ENCODE data around the gene GTF3C4.

DNA sequence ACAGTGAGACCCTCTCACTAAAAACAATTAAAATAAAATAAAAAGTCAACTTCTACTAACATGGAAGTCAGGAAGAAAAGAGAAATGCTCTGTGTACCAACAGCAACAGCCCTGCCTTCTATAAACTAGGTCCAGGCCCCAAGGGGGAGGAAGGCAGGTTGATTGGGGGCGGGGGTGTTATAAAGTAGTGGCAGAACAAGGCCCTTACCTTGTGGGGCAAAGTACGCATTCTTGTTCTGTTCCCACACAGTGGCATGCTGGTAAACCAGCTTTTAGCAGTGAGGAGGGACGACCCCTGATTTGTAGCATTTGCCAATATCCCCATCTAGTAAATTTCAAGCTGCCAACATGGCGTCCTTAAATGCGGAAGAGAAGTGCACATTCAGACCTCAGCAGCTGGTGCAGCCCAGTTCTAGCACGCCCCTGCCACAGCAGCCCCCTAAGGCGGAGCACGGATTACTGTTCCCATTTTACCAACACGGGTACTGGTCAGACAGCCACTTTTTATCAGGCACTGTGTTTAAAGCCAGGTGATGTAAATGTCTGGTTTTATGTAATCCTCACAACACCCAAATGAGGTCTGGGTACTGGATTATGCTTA, 69.5 kb downstream of the GTF3C4 start:
- TF ChIP-seq CTCF (IDR thresholded peaks at IDR 0.05): no peak
- no peak for TF ChIP-seq REST (IDR thresholded peaks at IDR 0.05; ENCODE audit: insufficient read depth in 1 of 2, low read depth in 2 of 2, low read length in 1 of 2)

Measured in Panc1 (cell line).